Muscle of back (tissue), 11 donors: ENCODE measurements around the gene MGST3. TPM values are rescaled to one million over a fixed set of nuclear protein-coding genes. Genes with fewer than 3 reads are reported as not detected.
"Not testable (repeated sequence)": the region's sequence is repeated elsewhere in the genome, so short reads cannot be mapped to it uniquely, and the experiment has no call there.

Experiments used
- DNase-seq, 3 donors: peaks; one replicate each; pipeline versions ENCODE4 v3.0.0 to v3.0.0-alpha.2; 2013
- polyA plus RNA-seq, 10 donors: library from polyadenylated mRNA; unstranded; fragments of 120-200 nt; gene quantifications; one replicate each; pipeline ENCODE4 v1.2.1, GENCODE V29; 2013; ENCODE audit not compliant: insufficient read length in 10 of 10

The MGST3 gene
- polyA plus RNA-seq, 10 donors, result 132 to 208 (median 171) TPM

DNA sequence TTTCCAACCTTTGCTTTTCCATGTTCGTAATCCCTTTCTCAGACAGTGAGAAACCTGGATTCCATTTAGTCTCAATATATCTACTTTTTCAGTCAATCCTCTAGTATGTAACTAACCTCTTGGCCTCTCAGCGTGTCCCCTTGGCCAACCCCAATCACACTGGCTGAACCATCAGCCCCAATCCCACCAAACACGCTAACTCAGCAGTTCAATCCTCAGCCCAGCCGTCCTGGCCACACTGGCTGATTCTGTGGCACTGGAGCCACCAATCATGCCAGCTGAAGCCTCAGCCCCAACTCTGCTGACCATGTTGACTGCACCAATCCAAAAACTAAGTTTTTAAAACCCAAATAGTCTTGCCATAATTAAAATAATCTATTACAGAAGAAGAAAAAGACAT is 6.6 kb upstream of the MGST3 start:
- DNase-seq, result no peak

DNA sequence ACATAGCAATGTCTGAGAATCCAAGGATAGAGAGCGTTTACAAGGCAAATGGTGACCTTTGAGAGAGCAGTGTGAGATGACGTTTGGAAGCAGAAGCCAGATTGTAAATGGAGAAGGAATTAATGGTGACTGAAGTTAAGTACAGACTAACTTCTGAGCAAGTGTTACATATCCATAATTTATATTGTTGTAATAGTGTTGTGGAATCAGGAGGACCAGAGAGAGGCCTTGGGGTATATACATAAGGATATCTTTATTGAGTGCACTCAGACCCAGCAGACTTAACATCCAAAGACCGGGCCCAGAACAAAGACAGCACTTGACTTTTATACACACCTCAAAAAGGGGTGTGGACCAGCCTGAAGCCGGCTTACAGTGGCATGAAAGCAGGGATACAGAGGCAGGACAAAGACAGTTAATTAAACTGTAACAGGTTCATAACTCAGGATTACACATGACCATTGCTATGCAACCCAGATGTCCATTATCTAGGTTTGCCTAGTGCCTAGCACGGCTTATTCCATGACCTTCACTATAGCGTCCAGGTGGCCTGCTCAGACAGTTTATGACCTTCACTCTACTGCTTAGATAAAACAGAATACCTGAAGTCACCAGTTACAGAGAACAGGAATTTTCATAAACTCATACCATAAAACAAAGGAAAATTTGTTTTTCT is 2.7 kb upstream of the MGST3 start:
- no peak for DNase-seq

DNA sequence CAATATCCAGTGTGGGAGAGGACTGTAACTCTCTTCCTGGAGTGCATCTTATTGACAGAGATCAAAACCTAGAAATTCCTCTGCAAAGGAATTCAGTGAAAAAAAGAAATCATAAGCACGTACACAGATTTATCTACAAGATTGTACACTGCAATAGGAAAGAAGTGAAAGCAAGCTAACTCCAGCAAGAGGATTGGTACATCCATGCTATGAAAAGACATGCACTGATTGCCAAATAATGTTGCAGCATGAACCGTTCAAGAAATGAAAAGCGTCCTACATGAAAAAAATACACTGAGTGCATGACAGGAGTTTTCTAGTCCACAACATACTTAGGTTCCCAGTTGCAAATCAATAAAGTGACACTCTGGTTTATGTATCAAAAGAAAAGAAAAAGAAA is 1.9 kb upstream of the MGST3 start:
- DNase-seq, result no peak

DNA sequence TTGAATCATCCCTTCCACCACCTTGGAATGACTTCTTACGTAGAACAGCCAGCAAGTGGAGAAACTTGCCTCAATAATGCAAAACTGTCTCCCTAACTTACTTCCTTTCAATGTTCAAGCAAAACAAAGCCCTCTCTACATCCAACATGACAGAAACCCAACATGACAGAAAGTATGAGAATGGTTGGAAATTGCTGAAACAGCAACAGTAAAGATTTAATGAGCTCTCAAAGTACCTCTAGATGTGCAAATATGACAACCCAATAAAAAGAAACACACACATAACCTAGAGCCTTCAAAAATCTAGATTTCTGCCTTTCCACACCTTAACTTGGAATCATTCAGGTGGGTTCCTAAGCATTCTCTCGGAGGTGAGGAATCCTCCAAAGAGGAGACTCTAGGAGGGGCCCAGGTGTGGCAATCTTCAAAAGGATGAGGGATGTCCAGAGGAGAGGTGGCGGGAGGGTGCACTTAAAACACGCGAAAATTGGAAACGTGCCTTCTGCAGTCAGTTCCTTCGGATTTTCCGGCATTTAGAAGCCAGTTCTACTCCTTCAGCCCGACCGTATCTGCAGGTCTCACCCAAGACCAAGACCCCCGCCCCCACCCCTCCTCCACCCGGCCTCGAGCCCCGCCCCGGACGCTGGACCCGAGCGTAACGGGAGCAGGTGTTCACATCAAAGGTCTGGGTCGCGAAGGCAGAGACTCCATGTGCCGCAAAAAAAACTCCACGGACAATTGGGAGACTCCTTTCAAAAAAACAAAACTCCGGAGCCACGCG is 996 bp upstream of the MGST3 start:
- DNase-seq, result no peak

DNA sequence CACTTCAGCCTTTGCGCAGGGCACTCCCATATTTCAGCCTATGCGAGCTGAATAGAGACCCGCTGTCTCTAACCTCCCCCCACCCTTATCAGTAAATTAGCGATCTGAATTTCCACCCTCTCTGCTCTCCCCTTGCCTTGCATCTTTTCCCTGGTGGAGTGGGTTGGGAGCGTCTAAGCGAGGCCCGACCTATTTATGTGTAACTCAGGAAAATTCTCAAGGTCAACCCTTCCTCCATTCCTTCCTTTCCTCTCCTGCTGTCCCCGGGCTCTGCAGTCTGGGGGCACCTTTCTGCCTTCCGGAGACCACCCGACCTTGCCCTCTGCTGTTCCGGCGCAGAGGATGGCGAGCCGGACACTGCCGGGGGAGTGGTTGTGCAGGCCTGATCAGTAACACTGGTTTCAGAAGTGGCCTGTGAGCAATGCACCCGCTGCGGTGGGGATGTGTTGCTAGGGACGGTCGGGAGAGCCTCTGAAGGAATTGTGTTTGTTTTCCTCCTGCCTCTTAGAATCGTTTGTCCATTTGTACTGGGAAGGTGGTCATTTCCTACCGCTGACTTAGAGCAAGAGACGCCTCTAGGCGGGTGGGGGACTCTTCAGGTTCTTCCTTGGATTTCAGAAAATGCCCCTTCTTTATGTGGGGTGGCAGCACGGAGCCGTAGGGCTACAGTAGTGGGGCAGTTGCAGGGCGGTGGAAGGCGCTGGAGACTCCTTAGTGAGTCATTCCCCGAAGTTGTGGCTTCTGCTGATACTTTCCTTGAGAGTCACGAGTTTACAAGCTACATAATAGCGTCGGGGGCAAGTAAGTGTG is 513 bp downstream of the MGST3 start:
- DNase-seq, result peak; percentile 42 to 76 (median 76)

DNA sequence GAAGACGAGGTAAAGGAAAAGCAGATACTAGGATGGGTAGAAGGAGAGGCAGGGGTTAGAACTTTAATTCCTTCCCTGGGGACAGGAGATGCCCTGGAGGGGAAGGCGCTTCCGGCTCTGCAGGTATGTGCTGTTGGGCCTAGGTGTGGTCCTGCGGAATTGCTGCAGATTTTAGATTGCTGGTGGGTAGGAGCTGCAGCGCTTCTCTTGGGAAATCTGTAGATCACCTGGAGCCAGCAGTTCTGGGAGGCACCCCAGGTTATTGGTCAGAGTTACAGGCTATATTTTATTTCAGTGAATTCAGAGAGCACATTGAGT is 1.1 kb downstream of the MGST3 start:
- peak in 1 of 3 donors; percentile 37 for DNase-seq

DNA sequence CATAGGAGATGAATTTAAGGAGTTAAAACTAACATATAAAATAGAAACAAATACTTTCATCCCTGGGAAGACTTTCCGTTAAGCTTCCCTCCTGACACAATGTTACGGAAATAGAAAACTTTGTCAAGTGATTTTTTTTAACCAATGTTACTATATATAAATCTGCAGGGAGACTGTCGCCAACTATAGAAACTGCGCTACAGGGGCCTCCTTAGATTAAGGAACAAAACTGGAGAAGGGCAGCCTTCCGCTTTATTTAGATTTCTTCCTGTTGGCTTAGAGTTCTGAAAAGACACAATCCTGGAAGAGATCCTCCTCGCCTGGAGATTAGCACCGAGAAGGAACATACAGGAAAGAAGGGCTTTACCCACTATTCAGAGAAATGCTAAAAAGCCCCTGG is 1.5 kb downstream of the MGST3 start:
- peak; percentile 33 to 65 (median 38) for DNase-seq

DNA sequence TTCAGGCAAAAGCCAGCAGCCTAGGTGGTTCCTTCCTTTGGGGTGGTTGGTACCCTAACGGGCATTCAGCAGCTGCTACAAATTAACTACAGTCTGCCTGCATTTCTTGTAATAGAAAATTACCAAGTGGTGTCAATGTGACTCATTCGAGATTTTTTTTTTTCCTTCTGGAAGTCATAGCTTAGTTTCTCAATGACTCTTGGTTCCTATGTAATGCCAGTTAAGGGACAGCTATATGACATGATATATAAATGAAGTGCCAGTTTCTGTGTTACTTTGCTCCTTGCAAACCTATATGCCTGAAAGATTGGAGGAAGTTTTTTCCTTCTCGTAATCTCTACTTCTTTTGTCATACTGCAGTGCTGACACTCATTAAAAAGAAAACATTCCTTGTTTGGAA is 2.6 kb downstream of the MGST3 start:
- DNase-seq, result no peak

DNA sequence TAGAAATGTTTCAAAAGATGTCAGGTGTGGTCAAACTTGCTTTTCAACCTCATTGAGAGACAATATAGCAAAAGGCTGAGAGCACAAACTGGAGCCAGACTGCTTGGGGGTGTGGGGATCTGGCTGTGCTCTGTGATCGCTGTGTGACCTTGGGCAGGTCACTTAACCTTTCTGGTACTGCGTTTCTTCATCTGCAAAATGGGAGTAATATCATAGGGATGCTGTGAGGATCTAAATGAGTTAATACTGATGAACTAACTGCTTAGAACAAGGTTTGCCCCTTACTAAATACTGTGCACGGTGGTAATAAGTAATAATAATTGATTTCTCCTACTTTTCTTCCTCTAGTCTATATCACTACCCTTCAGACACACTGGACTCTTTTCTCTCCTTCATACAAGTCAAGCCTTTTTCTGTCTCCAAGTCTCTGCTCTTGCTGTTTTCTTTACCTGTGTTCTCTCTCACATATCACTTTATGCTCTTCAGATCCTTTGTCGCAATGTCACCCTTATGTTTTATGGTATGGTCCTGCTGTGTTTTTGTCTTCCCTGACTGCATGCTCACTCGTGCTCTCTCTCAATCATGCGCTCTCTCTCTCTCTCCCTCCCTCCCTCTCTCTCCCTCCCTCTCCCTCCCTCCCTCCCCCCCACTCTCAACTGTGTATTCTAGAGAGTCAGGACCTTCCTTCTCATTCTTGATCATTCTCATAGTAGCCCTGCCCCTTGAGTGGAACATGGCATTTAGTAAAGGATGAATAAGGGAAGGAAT is 3.3 kb downstream of the MGST3 start:
- DNase-seq, result no peak

DNA sequence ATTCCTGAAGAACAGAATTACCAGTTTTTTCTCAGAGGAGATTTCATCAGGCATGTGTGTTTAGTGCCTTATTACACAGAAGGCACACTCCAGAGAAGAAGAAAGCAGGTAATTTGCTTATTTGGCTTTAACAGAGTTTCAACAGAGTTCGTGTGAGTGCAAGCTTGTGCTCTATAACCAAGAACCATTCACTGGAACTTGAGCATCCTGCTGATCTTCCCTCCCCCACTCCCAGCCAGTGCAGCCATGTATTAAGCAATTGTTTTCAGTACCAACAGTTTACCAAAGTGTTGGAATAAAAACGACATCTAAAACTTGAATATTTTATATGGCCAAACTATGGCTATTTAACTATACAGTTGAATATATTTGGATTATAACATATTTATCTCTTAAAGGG is 4.3 kb downstream of the MGST3 start:
- no peak for DNase-seq

DNA sequence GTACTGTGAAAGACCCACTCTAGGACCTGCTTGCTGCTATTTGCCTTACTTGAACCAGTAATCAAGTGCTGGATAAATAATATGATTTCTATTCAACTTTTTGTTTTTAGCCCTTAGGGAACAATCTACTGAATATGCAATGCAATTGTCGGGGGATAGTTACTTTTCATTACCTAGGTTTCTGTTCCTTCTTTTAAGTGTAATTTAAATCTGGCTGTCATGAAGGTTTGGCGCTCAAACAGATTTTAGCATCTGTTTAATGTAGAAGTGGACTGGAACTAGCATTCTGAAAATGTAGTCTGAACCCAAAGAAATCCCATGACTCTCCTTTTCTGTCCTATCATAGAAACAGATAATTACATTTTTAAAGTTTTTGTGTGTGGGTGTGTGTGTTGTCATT is 4.8 kb downstream of the MGST3 start:
- DNase-seq, result no peak

DNA sequence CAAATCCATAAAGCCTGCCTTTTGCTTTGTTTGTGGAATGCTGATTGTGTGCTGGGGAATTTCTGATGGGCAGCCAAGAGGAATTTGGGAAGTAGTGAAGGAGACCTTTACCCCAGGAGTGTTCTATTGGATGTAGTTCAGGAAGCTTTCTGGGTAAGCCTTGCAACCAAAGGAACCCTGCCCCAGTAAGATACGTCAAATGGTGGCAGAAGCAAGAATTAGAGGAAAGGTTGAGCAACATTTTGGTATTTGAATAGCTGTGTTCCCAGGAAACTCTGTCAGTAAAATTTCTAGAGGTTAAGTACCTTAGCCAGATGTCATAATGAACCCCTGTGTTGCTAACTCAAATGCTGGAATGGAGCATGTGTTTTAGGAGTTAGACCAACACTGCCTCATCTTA is 6.4 kb downstream of the MGST3 start:
- peak in 1 of 3 donors; percentile 22 for DNase-seq

DNA sequence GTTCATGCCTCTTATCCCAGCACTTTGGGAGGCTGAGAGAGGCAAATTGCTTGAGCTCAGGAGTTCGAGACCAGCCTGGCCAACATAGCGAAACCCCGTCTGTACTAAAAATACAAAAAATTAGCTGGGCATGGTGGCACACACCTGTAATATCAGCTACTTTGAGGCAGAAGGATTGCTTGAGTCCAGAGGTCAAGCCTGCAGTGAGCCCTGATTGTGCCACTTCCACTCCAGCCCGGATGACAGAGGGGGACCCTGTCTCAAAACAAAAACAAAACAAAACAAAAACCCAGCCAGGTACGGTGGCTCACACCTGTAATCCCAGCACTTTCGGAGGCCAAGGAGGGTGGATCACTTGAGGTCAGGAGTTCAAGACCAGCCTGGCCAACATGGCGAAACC is 7.2 kb downstream of the MGST3 start:
- DNase-seq, result not testable (repeated sequence)

DNA sequence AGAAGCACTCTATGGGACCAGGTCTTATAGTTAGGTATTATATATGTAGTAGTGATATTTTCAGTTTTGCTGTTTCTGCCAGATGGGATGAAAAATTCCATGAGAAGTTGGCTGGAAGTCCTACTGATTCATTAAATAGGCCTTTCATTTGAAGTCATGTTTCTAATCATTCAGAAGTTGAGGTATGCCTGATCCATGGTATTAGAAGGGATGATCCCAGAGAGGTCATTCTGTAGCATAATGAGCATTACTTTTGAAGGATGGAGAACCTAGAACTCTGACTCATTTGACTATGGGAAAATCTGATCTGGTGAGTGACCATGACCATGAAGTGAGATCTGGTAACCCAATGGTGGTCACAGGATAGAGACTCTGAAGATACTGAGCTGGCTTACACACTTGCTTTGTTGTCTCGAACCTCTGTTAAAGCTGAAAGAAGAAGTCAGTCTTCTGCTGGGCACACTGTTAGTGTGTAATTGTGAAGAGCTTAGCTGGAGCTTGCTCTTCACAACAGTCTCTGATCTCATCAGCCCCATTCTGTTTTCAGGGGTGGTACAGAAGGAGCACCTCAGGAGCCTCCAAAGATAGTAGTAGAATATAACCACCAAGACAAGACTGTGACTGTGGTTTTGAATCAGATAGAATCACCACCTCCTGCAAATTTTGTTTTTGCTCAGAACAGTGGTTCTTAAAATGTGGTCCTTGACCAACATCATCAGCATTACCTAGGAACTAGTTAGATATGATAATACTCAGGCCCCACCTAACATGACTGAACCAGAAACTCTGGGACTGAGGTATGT is 9.0 kb downstream of the MGST3 start:
- DNase-seq, result no peak

DNA sequence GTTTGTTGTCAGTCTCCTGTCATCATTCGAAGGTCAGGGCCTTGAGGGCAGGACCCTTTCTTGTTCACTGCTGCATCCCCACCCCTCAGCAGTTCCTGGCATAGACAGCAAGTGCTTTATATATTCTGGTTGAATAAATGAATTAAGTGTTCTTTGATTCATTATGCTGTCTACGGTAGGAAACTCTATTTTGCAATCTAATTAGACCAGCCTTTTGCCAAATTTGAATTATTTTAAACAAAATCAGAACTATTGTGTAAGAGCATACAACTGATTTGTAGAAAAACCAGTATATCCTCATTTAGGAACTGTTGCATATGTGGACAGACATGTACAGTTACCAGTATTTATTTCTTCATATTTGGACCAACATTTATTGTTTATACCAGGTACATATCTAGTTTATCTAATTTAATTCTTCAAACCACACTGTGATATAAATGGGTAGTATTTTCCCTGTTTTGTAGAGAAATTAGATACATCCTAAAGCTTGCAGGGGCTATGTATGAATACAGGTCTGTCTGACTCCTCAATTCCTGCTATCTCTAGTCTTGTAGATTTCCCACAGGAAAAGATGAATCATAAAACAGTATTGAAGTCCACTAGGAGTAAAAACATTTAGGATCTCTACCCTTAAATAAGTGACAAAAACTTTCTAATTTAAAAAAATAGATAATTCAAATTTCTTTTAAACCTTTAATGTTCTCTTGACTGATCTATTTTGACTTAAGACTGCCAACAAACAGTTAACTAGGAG is 10.4 kb downstream of the MGST3 start:
- no peak for DNase-seq

DNA sequence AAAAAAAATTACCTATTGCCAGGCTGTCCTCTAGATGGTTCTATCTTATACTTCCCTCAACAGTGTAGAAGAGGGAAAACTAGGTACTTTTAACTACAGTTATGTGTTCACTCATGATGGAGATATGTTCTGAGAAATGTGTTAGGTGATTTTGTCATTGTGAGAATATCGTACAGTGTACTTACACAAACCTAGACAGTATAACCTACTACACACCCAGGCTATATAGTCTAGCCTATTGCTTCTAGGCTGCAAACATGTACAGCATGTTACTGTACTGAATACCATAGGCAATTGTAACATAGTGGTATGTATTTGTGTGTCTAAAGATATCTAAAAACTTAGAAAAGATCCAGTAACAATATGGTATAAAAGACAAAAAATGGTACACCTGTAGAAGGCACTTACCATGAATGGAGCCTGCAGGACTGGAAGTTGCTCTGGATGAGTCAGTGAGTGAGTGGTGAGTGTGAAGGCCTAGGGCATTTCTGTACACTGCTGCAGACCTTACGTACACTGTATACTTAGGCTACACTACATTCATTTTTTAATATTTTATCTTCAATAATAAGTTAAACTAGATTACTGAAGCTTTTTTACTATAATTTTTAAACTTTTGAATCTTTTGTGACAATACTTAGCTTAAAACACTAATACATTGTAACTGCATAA is 13.2 kb downstream of the MGST3 start:
- DNase-seq, result no peak

DNA sequence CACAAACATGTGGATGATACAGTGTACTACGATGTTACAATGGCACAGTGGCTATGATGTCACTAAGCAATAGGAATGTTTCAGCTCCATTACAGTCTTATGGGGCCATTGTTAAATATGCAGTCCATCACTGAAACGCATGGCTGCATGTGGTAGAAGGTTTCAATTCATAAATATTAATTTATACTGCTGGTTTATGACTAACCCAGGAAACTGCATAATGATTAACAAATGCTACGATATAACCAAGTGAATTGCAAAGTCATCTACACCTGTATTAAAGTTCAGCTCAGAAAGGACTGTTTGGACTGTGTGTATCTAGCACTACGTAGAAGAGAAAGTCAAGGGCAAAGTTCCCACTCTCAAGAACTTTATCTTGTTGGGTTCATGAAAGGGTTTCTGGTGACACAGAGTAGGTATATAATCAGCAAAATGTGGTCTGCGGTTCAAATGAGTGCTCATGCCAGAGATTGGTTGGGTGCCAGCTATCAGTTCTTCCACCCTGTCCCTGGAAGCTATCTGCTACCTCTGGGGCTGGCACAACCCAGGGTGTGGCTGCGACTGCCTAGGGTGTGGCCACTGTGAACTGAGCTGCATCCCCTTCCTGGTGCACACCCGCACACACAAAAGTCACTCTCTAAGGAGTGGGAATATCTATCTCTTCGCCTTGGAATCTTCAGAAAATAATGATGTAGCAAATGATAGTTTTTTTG is 14.8 kb downstream of the MGST3 start:
- DNase-seq, result no peak

DNA sequence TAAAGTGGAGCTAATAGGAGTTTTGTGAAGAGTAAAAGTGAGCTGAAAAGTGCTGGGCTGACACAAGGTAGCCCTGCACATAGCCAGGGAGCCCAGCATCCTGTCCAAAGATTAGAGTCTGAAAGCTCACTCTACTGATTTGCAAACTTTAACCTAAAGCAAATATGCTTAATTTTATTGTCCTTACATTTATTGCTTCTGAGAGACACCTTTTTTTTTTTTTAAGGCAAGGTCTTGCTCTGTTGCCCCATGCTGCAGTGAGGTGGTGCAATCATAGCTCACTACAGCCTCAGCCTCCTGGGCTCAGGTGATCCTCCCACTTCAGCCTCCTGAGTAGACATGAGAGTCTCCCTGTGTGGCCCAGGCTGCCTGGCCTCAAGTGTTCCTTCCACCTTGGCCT is 16.5 kb downstream of the MGST3 start:
- no peak for DNase-seq

DNA sequence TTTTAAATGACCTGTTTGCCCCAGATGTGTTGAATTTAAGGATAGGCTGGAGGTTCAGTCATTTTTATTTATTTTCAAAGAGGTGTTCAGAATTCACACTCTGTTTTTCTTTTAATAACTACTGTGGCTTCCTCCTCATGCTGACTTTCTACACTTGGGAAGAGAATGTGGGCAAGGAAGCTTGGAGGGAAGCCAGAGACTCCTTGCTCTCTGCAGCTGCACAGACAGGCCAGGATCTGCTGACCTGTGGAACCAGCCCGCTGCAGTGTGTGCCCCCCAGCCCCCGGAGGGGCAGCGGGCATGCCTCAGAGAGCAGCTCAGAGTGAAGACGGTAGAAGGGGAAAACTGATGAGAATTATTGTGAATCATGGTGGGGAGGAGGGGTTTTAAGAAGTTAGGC is 16.9 kb downstream of the MGST3 start:
- DNase-seq, result no peak
